Measurements from ENCODE around the gene PCID2. TPM values are rescaled to one million over a fixed set of nuclear protein-coding genes. Genes with fewer than 3 reads are reported as not detected.

PCID2 gene
- total and polyA plus RNA-seq, 2 experiments from 2014 or later = 52.4 to 57.6 TPM

DNA sequence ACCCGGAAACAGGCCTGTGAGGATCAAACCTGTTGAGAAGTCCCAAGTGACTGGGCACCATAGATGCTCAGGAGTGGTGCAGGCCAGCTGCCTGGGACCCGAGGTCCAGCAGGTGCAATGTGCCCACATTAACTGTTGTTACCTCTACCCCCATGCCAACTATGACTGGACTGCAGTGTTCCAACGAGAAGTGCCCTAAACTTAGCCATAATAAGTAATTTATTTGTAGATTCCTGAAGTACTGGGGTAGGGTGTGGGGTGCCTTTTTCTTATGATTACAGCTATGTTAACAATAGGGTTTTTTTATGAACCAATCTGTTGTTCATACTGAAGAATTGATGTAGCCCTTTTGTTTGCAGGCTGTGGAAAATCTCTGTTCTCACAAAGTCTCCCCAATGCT is 10.1 kb upstream of the PCID2 start:
- Histone ChIP-seq H3K4me1 (ENCODE audit: low read depth) (peaks cover 31% of the 10 kb centered on the region), H3K36me3 (peaks cover 7% of the 10 kb centered on the region), H3K4me3 (no peak overlapping the region), H3K27me3 (no peaks in the 10 kb centered on the region), H3K27ac (no peak overlapping the region), H3K9me3 (ENCODE audit: low read depth) (no peaks in the 10 kb centered on the region)
- TF ChIP-seq, protein P1, sequence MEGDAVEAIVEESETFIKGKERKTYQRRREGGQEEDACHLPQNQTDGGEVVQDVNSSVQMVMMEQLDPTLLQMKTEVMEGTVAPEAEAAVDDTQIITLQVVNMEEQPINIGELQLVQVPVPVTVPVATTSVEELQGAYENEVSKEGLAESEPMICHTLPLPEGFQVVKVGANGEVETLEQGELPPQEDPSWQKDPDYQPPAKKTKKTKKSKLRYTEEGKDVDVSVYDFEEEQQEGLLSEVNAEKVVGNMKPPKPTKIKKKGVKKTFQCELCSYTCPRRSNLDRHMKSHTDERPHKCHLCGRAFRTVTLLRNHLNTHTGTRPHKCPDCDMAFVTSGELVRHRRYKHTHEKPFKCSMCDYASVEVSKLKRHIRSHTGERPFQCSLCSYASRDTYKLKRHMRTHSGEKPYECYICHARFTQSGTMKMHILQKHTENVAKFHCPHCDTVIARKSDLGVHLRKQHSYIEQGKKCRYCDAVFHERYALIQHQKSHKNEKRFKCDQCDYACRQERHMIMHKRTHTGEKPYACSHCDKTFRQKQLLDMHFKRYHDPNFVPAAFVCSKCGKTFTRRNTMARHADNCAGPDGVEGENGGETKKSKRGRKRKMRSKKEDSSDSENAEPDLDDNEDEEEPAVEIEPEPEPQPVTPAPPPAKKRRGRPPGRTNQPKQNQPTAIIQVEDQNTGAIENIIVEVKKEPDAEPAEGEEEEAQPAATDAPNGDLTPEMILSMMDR (IDR thresholded peaks at IDR 0.05; ENCODE audit: low read depth, low read length) = no peak
- DNase-seq (ENCODE audit: low read depth in 1 of 2, low spot score in 1 of 2) = no peak

GRCh38 chr13:113216254-113217048 is 8.0 kb upstream of the PCID2 start:
- Histone ChIP-seq H3K4me3 (no peak overlapping the region), H3K4me1 (ENCODE audit: low read depth) (peaks cover 31% of the 10 kb centered on the region), H3K27me3 (no peaks in the 10 kb centered on the region), H3K9me3 (ENCODE audit: low read depth) (no peaks in the 10 kb centered on the region), H3K27ac (peak overlapping the region; percentile 90), H3K36me3 (peaks cover 9% of the 10 kb centered on the region)
- TF ChIP-seq, protein P1 (IDR thresholded peaks at IDR 0.05; ENCODE audit: low read depth, low read length) = no peak
- peak; percentile 52 to 88 for DNase-seq (ENCODE audit: low read depth in 1 of 2, low spot score in 1 of 2)

DNA sequence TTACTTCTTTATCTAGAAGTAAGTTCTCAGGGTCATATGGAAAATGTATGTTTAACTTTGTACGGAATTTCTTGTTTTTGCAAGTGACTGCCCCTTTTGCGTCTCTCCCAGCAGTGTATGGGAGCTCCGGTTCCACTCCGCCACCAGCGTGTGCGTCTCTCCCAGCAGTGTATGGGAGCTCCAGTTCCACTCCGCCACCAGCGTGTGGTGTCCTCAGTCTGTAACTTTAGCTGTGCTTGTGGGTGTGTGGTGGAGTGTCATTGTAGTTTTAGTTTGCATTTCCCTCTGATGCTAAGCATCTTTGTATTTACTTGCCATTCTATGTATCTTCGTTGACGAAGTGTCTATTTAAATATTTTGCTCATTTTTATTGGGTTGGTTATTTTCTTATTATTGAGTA is 3.3 kb upstream of the PCID2 start:
- DNase-seq (ENCODE audit: low read depth in 1 of 2, low spot score in 1 of 2) = no peak
- no peak overlapping the region for H3K27ac ChIP-seq
- H3K4me1 ChIP-seq (ENCODE audit: low read depth) = peaks cover 31% of the 10 kb centered on the region
- H3K4me3 ChIP-seq = no peak overlapping the region
- no peaks in the 10 kb centered on the region for H3K9me3 ChIP-seq (ENCODE audit: low read depth)
- H3K36me3 ChIP-seq = peaks cover 3% of the 10 kb centered on the region
- H3K27me3 ChIP-seq = no peaks in the 10 kb centered on the region
- TF ChIP-seq, protein P1 (IDR thresholded peaks at IDR 0.05; ENCODE audit: low read depth, low read length) = no peak

- no peak for DNase-seq (ENCODE audit: low read depth in 1 of 2, low spot score in 1 of 2)
- no peaks in the 10 kb centered on the region for H3K9me3 ChIP-seq (ENCODE audit: low read depth)
- H3K36me3 ChIP-seq = peaks cover 3% of the 10 kb centered on the region
- H3K4me3 ChIP-seq = peak overlapping the region; percentile 81
- peaks cover 22% of the 10 kb centered on the region for H3K4me1 ChIP-seq (ENCODE audit: low read depth)
- H3K27me3 ChIP-seq = no peaks in the 10 kb centered on the region
- TF ChIP-seq, protein P1 (IDR thresholded peaks at IDR 0.05; ENCODE audit: low read depth, low read length) = no peak
- H3K27ac ChIP-seq = no peak overlapping the region
Measured at GRCh38 chr13:113210833-113211232, 2.4 kb upstream of the PCID2 start.

DNA sequence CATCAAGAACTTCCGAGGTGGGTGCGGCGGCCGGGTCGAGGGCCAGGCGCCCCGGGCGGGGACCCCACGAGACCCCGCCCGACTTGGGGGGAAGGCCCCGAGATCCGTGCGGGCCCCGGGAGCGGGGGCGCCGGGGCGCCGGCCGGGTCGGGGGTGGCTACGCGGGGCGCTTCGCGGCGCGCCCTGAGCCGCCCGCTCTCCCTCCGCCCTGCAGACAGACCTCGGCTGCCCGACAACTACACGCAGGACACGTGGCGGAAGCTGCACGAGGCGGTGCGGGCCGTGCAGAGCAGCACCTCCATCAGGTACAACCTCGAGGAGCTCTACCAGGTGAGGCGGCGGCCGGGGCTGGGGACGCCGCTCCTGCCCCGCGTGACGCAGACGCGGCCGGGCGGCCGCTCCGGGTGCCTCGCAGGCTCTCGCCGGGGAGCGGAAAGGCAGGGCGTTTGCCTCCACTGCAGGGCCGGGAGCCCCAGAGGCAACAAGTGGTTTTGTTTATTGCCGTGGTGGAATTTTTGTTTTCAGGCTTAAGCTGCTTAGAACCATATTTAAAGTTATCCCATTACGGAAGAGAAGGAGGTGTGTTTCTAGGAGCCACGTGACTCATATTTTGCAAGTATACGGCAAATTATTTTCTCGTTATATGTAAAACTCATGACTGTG is 1.4 kb upstream of the PCID2 start:
- peak; percentile 59 to 60 for DNase-seq (ENCODE audit: low read depth in 1 of 2, low spot score in 1 of 2)
- peaks cover 3% of the 10 kb centered on the region for H3K36me3 ChIP-seq
- H3K27me3 ChIP-seq = no peaks in the 10 kb centered on the region
- no peaks in the 10 kb centered on the region for H3K9me3 ChIP-seq (ENCODE audit: low read depth)
- TF ChIP-seq, protein P1 (IDR thresholded peaks at IDR 0.05; ENCODE audit: low read depth, low read length) = no peak
- H3K4me1 ChIP-seq (ENCODE audit: low read depth) = peaks cover 17% of the 10 kb centered on the region
- H3K27ac ChIP-seq = peak overlapping the region; percentile 98
- H3K4me3 ChIP-seq = peak overlapping the region; percentile 81

Measured in cardiac muscle cell (in vitro differentiated cells and primary cell).